Neural cell (in vitro differentiated cells): Measurements from ENCODE around the gene ANGPTL2. TPM values are rescaled to one million over a fixed set of nuclear protein-coding genes. Genes with fewer than 3 reads are reported as not detected.

Experiments
- H2AFZ ChIP-seq: fragments of 200-600, 300-800 bp; sonication (generic), shearing (Covaris generic); 2 replicates; pipeline ENCODE4 v1.6.0; 2014; ENCODE audit warnings: low read depth, mild to moderate bottlenecking, antibody characterized with exemption, low read length, moderate library complexity
- H3F3A ChIP-seq: fragments of 200-600 bp; shearing (Covaris generic); 2 replicates; pipeline ENCODE4 v1.6.1; 2016; ENCODE audit warnings: mild to moderate bottlenecking, moderate library complexity, mixed read lengths, antibody characterized with exemption, low read length; ENCODE audit not compliant: insufficient read depth, poor library complexity, severe bottlenecking
- H3K27ac ChIP-seq: fragments of 200-600, 300-800 bp; sonication (generic), shearing (Covaris generic); 2 replicates; pipeline ENCODE4 v1.5.1; 2014; ENCODE audit warnings: mild to moderate bottlenecking, low read length, moderate library complexity
- H3K27me3 ChIP-seq: fragments of 300-800, 200-600 bp; sonication (generic), shearing (Covaris generic); 2 replicates; pipeline ENCODE4 v1.6.0; 2014; ENCODE audit warnings: mild to moderate bottlenecking, low read depth, low read length, moderate library complexity; ENCODE audit not compliant: insufficient read depth
- H3K36me3 ChIP-seq: fragments of 300-800, 200-600 bp; sonication (generic), shearing (Covaris generic); 2 replicates; pipeline ENCODE4 v1.5.1; 2014; ENCODE audit warnings: mild to moderate bottlenecking, antibody characterized with exemption, low read length, moderate library complexity; ENCODE audit not compliant: insufficient read depth
- H3K4me2 ChIP-seq: fragments of 300-800, 200-600 bp; sonication (generic), shearing (Covaris generic); 2 replicates; pipeline ENCODE4 v1.6.0; 2014; ENCODE audit warnings: mild to moderate bottlenecking, low read length
- H3K4me3 ChIP-seq: fragments of 300-800, 200-600 bp; sonication (generic), shearing (Covaris generic); 2 replicates; pipeline ENCODE4 v1.5.1; 2014; ENCODE audit warnings: mild to moderate bottlenecking, low read length, moderate library complexity
- H3K79me2 ChIP-seq: fragments of 200-600 bp; shearing (Covaris generic); replicated peaks from 2 replicates; pipeline ENCODE4 v1.6.0; 2014; ENCODE audit warnings: mild to moderate bottlenecking, low read length, moderate library complexity; ENCODE audit not compliant: insufficient read depth
- H3K9ac ChIP-seq: fragments of 300-800, 200-600 bp; sonication (generic), shearing (Covaris generic); 2 replicates; pipeline ENCODE4 v1.6.1; 2016; ENCODE audit warnings: mild to moderate bottlenecking, low read length, mixed read lengths
- H3K9me2 ChIP-seq: fragments of 200-600 bp; shearing (Covaris generic); 2 replicates; pipeline ENCODE4 v1.6.1; 2016; ENCODE audit warnings: mild to moderate bottlenecking, low read length, mixed read lengths; ENCODE audit not compliant: insufficient read depth
- H3K9me3 ChIP-seq: fragments of 200-600, 300-800 bp; sonication (generic), shearing (Covaris generic); 2 replicates; pipeline ENCODE4 v1.6.1; 2016; ENCODE audit warnings: mild to moderate bottlenecking, mixed run types, low read length, moderate library complexity, mixed read lengths
- H4K20me1 ChIP-seq: fragments of 200-600 bp; shearing (Covaris generic); 2 replicates; pipeline ENCODE4 v1.6.1; 2016; ENCODE audit warnings: mild to moderate bottlenecking, mixed run types; ENCODE audit not compliant: insufficient read depth
- CTCF ChIP-seq: fragments of 450-650 bp; IDR thresholded peaks from 2 replicates; pipeline ENCODE4 v1.5.1; 2014; ENCODE audit warnings: antibody characterized with exemption, mild to moderate bottlenecking, moderate library complexity; ENCODE audit not compliant: poor library complexity, severe bottlenecking
- EP300 ChIP-seq: fragments of 450-650 bp; conservative IDR thresholded peaks from 2 replicates; pipeline ENCODE4 v1.6.1; 2014; ENCODE audit warnings: antibody characterized with exemption, mild to moderate bottlenecking, moderate library complexity; ENCODE audit not compliant: poor library complexity, severe bottlenecking
- EZH2 ChIP-seq: fragments of 200-600, 300-800 bp; shearing (Covaris generic), sonication (generic); IDR thresholded peaks from 2 replicates; pipeline ENCODE4 v1.6.1; 2014; ENCODE audit warnings: antibody characterized with exemption, low read length, borderline replicate concordance, mild to moderate bottlenecking; ENCODE audit not compliant: insufficient read depth, poor library complexity, severe bottlenecking
- MXI1 ChIP-seq: fragments of 450-650 bp; conservative IDR thresholded peaks from 2 replicates; pipeline ENCODE4 v1.6.1; 2014; ENCODE audit warnings: antibody characterized with exemption, mild to moderate bottlenecking; ENCODE audit not compliant: poor library complexity, severe bottlenecking
- POLR2AphosphoS5 ChIP-seq: IDR thresholded peaks from 2 replicates; pipeline ENCODE4 v1.6.1; 2012
- RAD21 ChIP-seq: fragments of 450-650 bp; conservative IDR thresholded peaks from 2 replicates; pipeline ENCODE4 v1.6.1; 2014; ENCODE audit warnings: antibody characterized with exemption, mild to moderate bottlenecking, moderate library complexity
- REST ChIP-seq: IDR thresholded peaks from 2 replicates; pipeline ENCODE4 v1.6.1; 2012; ENCODE audit warnings: borderline replicate concordance
- SMC3 ChIP-seq: fragments of 450-650 bp; conservative IDR thresholded peaks from 2 replicates; pipeline ENCODE4 v1.6.1; 2014; ENCODE audit warnings: antibody characterized with exemption, mild to moderate bottlenecking, moderate library complexity; ENCODE audit not compliant: poor library complexity
- TAF1 ChIP-seq: IDR thresholded peaks from 2 replicates; pipeline ENCODE4 v1.6.1; 2012; ENCODE audit warnings: low read depth
- polyA plus RNA-seq: library from polyadenylated mRNA; depleted of rRNA; stranded (reverse); fragments of >200 nt; gene quantifications from 2 replicates; pipeline ENCODE4 v1.2.3, GENCODE V29; 2014

The ANGPTL2 gene
- polyA plus RNA-seq, 1 donor from 2014 or later: not detected

GRCh38 chr9:127051881-127052595 lies 70.4 kb downstream of the ANGPTL2 start:
- no peak overlapping the region for H2AFZ ChIP-seq

GRCh38 chr9:127050591-127051001 lies 71.8 kb downstream of the ANGPTL2 start:
- H3K4me3 ChIP-seq: no peak overlapping the region
- H3K36me3 ChIP-seq: peaks cover 3% of the 10 kb centered on the region
- no peaks in the 10 kb centered on the region for H4K20me1 ChIP-seq
- H3K79me2 ChIP-seq: no peaks in the 10 kb centered on the region
- no peaks in the 10 kb centered on the region for H3K27me3 ChIP-seq
- TF ChIP-seq SMC3 (no peak), TAF1 (no peak), EP300 (no peak), RAD21 (no peak)
- H3K27ac ChIP-seq: no peak overlapping the region
- no peak overlapping the region for H3K9ac ChIP-seq
- no peak overlapping the region for H3K4me2 ChIP-seq
- no peak overlapping the region for H2AFZ ChIP-seq
- H3K9me3 ChIP-seq: no peaks in the 10 kb centered on the region
- H3F3A ChIP-seq: no peaks in the 10 kb centered on the region
- H3K9me2 ChIP-seq: no peaks in the 10 kb centered on the region

More at GRCh38 chr9:127051881-127052595, 70.4 kb downstream of the ANGPTL2 start:
- Histone ChIP-seq H3K36me3 (peaks cover 3% of the 10 kb centered on the region), H3K79me2 (no peaks in the 10 kb centered on the region), H3K27ac (no peak overlapping the region), H3K27me3 (no peaks in the 10 kb centered on the region), H3K9me3 (no peaks in the 10 kb centered on the region), H3K9me2 (no peaks in the 10 kb centered on the region), H4K20me1 (no peaks in the 10 kb centered on the region), H3K9ac (no peak overlapping the region), H3K4me2 (no peak overlapping the region), H3K4me3 (no peak overlapping the region), H3F3A (no peaks in the 10 kb centered on the region)
- TF ChIP-seq EP300 (no peak), REST (no peak), CTCF (no peak), POLR2AphosphoS5 (no peak), RAD21 (no peak), TAF1 (no peak), EZH2 (no peak), MXI1 (no peak), SMC3 (no peak)
